Endothelial cell of umbilical vein (primary cell): ENCODE results near the gene GAB1. TPM values are rescaled to one million over a fixed set of nuclear protein-coding genes. Genes with fewer than 3 reads are reported as not detected.

Experiments
- BruUV-seq: library from RNA; stranded (reverse); fragments of 400-500 nt; replicated peaks from 2 replicates; lab custom pipeline; 2021; lab: Mats Ljungman, UMichigan
- CTCF ChIA-PET: fragments of 300-600, 350-600 bp; sonication (Branson Sonifier 250); formaldehyde crosslinking; loops from one replicate; lab custom pipeline; 2021; ENCODE audit warnings: antibody characterized with exemption, inconsistent platforms; lab: Charles Lee
- POLR2A ChIA-PET: fragments of 300-600, 350-600 bp; sonication (Branson Sonifier 250); formaldehyde crosslinking; loops from one replicate; lab custom pipeline; 2021; ENCODE audit warnings: antibody characterized with exemption, inconsistent platforms; lab: Charles Lee
- DNase-seq: peaks from one replicate; pipeline ENCODE4 v3.0.0-alpha.2; 2011; ENCODE audit warnings: low read depth, low spot score
- FAIRE-seq: peaks from 2 replicates; lab custom pipeline; 2011; peaks lifted over from hg19 to GRCh38; lab: Jason Lieb, UNC
- H2AFZ ChIP-seq: 2 replicates; pipeline ENCODE4 v1.6.0; 2012; ENCODE audit warnings: low read depth, low read length, control low read depth, inconsistent platforms
- H3K27ac ChIP-seq: 2 replicates; pipeline ENCODE4 v1.5.1; 2011; ENCODE audit warnings: low read depth, mild to moderate bottlenecking, control low read depth, low read length, moderate library complexity; ENCODE audit not compliant: insufficient read depth
- H3K27me3 ChIP-seq, 2 experiments: 2 replicates each; pipeline versions ENCODE4 v1.6.0 to v1.6.1; 2011; ENCODE audit warnings: low read length in 2 of 2, mixed read lengths in 1 of 2; ENCODE audit not compliant: control insufficient read depth in 2 of 2, insufficient read depth in 2 of 2
- H3K36me3 ChIP-seq, 2 experiments: 2 replicates in 1 of 2; 3 replicates in 1 of 2; pipeline ENCODE4 v1.5.1; 2011; ENCODE audit warnings: low read length in 2 of 2, mild to moderate bottlenecking in 1 of 2, moderate library complexity in 1 of 2; ENCODE audit not compliant: control insufficient read depth in 2 of 2, insufficient read depth in 2 of 2; ENCODE audit errors: extremely low read depth in 1 of 2
- H3K4me1 ChIP-seq: 3 replicates; pipeline ENCODE4 v1.5.1; 2011; ENCODE audit warnings: mild to moderate bottlenecking, low read length; ENCODE audit not compliant: control insufficient read depth, insufficient read depth; ENCODE audit errors: extremely low read depth
- H3K4me2 ChIP-seq: 2 replicates; pipeline ENCODE4 v1.6.1; 2011; ENCODE audit warnings: low read length, control low read depth, mixed read lengths; ENCODE audit not compliant: insufficient read depth
- H3K4me3 ChIP-seq, 3 experiments: fragments of 200-600 bp in 1 of 3; sonication (generic), shearing (Covaris generic) in 1 of 3; replicated peaks in 1 of 3; 2 replicates each; pipeline ENCODE4 v1.5.1; 2011 to 2016; ENCODE audit warnings: control low read depth in 3 of 3, low read length in 3 of 3, mild to moderate bottlenecking in 2 of 3, inconsistent platforms in 1 of 3, low read depth in 1 of 3, moderate library complexity in 1 of 3; ENCODE audit not compliant: insufficient read depth in 1 of 3
- H3K79me2 ChIP-seq: 2 replicates; pipeline ENCODE4 v1.6.0; 2012; ENCODE audit warnings: low read length, inconsistent platforms; ENCODE audit not compliant: control insufficient read depth, insufficient read depth
- H3K9ac ChIP-seq: replicated peaks from 2 replicates; pipeline ENCODE3; 2011; ENCODE audit warnings: low read length, control low read depth; ENCODE audit not compliant: insufficient read depth; ENCODE audit errors: extremely low read depth
- H3K9me1 ChIP-seq: replicated peaks from 3 replicates; pipeline ENCODE4 v1.6.0; 2011; ENCODE audit warnings: mild to moderate bottlenecking, low read length; ENCODE audit not compliant: control insufficient read depth, insufficient read depth; ENCODE audit errors: extremely low read depth
- H3K9me3 ChIP-seq: replicated peaks from 2 replicates; pipeline ENCODE4 v1.5.1; 2012; ENCODE audit warnings: low read length, inconsistent platforms; ENCODE audit not compliant: control insufficient read depth, insufficient read depth
- H4K20me1 ChIP-seq: replicated peaks from 2 replicates; pipeline ENCODE3; 2011; ENCODE audit warnings: mild to moderate bottlenecking, low read length; ENCODE audit not compliant: control insufficient read depth, insufficient read depth; ENCODE audit errors: extremely low read depth
- EZH2 ChIP-seq: IDR thresholded peaks from 2 replicates; pipeline ENCODE4 v1.6.1; 2012; ENCODE audit warnings: borderline replicate concordance, low read depth, mild to moderate bottlenecking, moderate library complexity, low read length, inconsistent platforms; ENCODE audit not compliant: severe bottlenecking
- FOS ChIP-seq: IDR thresholded peaks from 2 replicates; pipeline ENCODE4 v1.6.1; 2011; ENCODE audit warnings: mild to moderate bottlenecking, low read length, moderate library complexity, borderline replicate concordance; ENCODE audit not compliant: insufficient read depth
- GATA2 ChIP-seq: IDR thresholded peaks from 2 replicates; pipeline ENCODE4 v1.7.0; 2011; ENCODE audit warnings: low read depth, mild to moderate bottlenecking, moderate library complexity, mixed read lengths, low read length; ENCODE audit not compliant: insufficient read length, insufficient read depth
- JUN ChIP-seq: IDR thresholded peaks from 2 replicates; pipeline ENCODE4 v1.6.1; 2011; ENCODE audit warnings: borderline replicate concordance, low read depth; ENCODE audit not compliant: insufficient read length, insufficient read depth
- MYC ChIP-seq: IDR thresholded peaks from one replicate; pipeline ENCODE4 v1.6.1; 2011; ENCODE audit warnings: mild to moderate bottlenecking, low read depth, low read length
- POLR2A ChIP-seq: IDR thresholded peaks from 2 replicates; pipeline ENCODE4 v1.6.1; 2012; ENCODE audit warnings: low read depth, mild to moderate bottlenecking, control low read depth, low read length
- dilution Hi-C: fragments of 300-500 bp; cut with MboI; formaldehyde crosslinking; loops from one replicate; pipeline ENCODE4 v1.15.0; 2019; ENCODE audit warnings: low sequenced_read_pairs; ENCODE audit not compliant: extremely low pct_ligation_motif_present
- intact Hi-C: fragments of 100-400 bp; cut with micrococcal nuclease; formaldehyde crosslinking; loops from one replicate; pipeline ENCODE4 v1.10.0; 2022
- polyA plus RNA-seq, 4 experiments: library from polyadenylated mRNA; depleted of rRNA in 3 of 4; stranded (reverse) in 3 of 4; unstranded in 1 of 4; fragments of >200 nt; gene quantifications; 2 replicates each; pipeline versions ENCODE4 v1.2.1 to v1.2.3, GENCODE V29; 2011 to 2012; ENCODE audit warnings: missing spikeins in 1 of 4
- total RNA-seq: library from RNA; stranded (reverse); gene quantifications from 2 replicates; pipeline ENCODE4 v1.2.3, GENCODE V29; 2021
- TF ChIP-seq, protein P1 (sequence below), 2 donors: IDR thresholded peaks; 1 replicate in 1 of 2; 2 replicates in 1 of 2; pipeline ENCODE4 v1.5.1; 2011; ENCODE audit warnings: low read length in 2 of 2, mild to moderate bottlenecking in 2 of 2, moderate library complexity in 2 of 2, control low read depth in 1 of 2, inconsistent platforms in 1 of 2, low read depth in 1 of 2; ENCODE audit not compliant: insufficient read depth in 1 of 2; ENCODE audit errors: extremely low read depth in 1 of 2

GAB1 gene
- total and polyA plus RNA-seq, 2 donors (not counting 3 experiments of a cell fraction or from before 2014, with no cell fraction given) = 9.3 to 37.7 TPM

DNA sequence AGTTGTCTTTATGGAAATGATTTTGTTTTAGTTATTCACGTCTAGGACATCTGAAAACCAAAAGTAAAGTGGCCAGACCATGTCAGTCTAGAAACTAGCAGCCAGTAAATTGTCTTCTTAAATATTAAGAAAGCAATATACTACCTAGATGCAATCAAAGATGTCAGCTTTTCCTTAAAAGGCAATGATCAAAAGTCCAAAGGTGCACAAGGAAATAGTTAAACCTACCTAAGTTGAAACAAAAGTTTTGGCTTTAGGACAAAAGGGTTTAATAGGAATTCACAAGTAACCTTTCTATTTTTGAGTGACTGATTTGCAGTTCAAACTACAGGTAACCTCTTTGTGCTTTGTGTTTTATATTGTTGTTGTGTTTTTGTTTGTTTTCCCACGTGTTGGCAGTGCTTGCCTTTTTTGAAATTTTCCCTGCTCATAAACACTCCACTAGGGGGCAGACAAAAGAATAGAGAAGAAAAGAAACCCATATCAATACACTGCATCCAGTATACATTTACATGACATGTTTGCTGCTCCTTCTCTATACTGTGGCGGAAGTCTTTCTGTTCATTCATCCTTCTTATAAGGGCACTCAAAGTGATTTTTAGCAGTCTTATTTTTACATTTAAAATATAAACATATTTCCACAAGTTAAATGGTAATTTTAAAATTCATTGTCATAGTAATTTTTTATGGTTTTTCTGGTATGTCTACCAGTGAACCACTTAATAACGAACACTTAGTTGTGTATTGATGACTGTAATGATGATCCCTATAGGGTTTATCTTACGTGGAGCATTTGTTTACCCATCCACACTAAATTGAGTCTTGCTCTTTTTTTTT is 62.7 kb downstream of the GAB1 start:
- intact Hi-C loops (loop anchor here (1.0 to 2.0 kb wide), 3 partner anchors 62 to 115 kb away; no protein-coding TSS in a partner anchor), dilution Hi-C loops (no loop called here)
- FAIRE-seq = peak; percentile 68
- DNase-seq = peak; percentile 72
- H3K9ac ChIP-seq = no peak overlapping the region
- peaks cover 2% of the 10 kb centered on the region for H4K20me1 ChIP-seq
- H3K79me2 ChIP-seq = no peaks in the 10 kb centered on the region
- H3K27ac ChIP-seq = no peak overlapping the region
- TF ChIP-seq POLR2A (no peak), MYC (no peak), GATA2 (no peak), FOS (no peak), EZH2 (no peak), JUN (no peak)
- TF ChIP-seq, protein P1, sequence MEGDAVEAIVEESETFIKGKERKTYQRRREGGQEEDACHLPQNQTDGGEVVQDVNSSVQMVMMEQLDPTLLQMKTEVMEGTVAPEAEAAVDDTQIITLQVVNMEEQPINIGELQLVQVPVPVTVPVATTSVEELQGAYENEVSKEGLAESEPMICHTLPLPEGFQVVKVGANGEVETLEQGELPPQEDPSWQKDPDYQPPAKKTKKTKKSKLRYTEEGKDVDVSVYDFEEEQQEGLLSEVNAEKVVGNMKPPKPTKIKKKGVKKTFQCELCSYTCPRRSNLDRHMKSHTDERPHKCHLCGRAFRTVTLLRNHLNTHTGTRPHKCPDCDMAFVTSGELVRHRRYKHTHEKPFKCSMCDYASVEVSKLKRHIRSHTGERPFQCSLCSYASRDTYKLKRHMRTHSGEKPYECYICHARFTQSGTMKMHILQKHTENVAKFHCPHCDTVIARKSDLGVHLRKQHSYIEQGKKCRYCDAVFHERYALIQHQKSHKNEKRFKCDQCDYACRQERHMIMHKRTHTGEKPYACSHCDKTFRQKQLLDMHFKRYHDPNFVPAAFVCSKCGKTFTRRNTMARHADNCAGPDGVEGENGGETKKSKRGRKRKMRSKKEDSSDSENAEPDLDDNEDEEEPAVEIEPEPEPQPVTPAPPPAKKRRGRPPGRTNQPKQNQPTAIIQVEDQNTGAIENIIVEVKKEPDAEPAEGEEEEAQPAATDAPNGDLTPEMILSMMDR (IDR thresholded peaks at IDR 0.05; ENCODE audit: extremely low read depth in 1 of 2, insufficient read depth in 1 of 2, low read depth in 1 of 2, low read length in 2 of 2) = peak; percentile 46 to 48
- BruUV-seq = no TSS peak
- H3K27me3 ChIP-seq = no peaks in the 10 kb centered on the region
- no peaks in the 10 kb centered on the region for H3K36me3 ChIP-seq
- H3K9me3 ChIP-seq = no peaks in the 10 kb centered on the region
- H3K4me2 ChIP-seq = no peak overlapping the region
- CTCF ChIA-PET = interaction anchor here (1.0 to 4.0 kb wide), 3 partner anchors 9 to 19 kb away, joined by 3 to 23 read pairs (median 7); no protein-coding TSS in a partner anchor
- POLR2A ChIA-PET = no interaction called here
- no peak overlapping the region for H3K4me3 ChIP-seq
- no peak overlapping the region for H2AFZ ChIP-seq
- peaks cover 33% of the 10 kb centered on the region for H3K4me1 ChIP-seq
- H3K9me1 ChIP-seq = no peaks in the 10 kb centered on the region
